IPS DF 4.7 (cell line): ENCODE measurements around the gene C11orf21.

ENCODE experiments used
- DNase-seq: peaks from one replicate; pipeline ENCODE4 v3.0.0-alpha.2; 2013; ENCODE audit warnings: low spot score; ENCODE audit errors: extremely low read depth

Gene C11orf21

DNA sequence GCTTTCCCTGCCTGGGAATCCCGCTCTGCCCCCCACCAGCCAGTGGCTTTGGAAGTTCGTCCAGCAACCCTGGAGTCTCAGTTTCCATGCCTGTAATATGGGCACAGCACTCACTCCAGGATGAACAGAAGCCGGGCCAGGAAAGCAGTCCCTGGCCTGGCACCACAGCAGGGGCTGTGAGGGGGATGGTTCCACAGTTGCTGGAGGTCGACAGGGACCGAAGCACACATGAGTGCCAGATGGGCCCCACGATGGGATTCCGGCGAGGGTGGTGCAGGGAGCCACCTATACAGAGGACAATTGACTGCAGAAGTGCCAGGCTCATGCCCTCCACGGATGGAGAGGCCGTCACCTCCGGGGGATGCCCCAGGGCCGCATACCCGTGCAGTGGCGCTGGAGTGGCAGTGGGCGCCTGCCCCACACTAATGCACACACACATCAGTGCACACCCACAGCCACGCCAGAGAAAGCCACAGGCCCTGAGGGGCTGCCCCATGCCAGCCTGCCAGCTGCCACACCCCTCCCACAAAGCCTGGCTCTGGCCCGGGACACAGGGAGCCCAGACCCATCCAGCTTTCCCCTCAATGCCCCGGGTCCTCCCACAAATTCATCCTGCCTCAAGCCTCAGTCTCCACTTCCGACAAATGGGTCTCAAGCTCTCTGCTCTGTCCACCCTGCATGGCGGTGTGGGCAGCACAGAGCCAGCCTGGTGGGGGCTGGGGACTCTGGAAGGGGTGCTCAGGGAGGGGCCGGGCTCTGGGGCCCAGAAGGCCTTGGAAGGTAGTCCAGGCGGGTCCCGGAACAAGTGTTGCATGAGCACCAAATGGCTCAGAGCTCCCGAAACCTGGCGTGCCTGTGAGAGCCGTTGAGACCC, 41.0 kb downstream of the C11orf21 start:
- no peak for DNase-seq

DNA sequence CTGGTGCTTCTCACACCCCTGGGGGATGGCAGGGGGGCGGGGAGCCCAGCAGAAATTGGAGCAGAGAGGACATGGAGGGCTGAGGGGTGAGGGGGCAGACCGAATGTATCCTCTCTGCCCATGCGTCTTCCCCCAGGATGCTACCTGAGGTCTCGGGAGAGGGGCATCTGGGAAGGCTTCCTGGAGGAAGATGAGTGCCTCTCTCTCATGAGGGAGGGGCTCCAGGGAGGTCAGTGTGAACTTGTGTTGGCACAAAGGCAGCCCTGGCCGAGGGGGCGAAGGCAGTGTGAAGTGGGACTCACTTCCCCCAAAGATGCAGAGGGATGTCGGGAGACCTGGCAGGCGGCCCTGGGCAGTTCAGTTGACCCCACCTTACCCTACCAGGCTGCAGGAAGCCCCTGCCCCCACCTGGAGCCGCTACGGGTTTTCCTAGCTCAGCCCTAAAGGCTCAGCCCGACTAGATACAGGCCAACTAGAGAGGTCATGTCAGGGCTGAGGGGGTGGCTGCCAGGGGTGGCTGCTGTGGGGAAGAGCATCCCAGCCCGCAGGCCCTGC, 41.7 kb downstream of the C11orf21 start:
- DNase-seq: no peak

GRCh38 chr11:2259466-2259830, 42.3 kb downstream of the C11orf21 start:
- DNase-seq: no peak

DNA sequence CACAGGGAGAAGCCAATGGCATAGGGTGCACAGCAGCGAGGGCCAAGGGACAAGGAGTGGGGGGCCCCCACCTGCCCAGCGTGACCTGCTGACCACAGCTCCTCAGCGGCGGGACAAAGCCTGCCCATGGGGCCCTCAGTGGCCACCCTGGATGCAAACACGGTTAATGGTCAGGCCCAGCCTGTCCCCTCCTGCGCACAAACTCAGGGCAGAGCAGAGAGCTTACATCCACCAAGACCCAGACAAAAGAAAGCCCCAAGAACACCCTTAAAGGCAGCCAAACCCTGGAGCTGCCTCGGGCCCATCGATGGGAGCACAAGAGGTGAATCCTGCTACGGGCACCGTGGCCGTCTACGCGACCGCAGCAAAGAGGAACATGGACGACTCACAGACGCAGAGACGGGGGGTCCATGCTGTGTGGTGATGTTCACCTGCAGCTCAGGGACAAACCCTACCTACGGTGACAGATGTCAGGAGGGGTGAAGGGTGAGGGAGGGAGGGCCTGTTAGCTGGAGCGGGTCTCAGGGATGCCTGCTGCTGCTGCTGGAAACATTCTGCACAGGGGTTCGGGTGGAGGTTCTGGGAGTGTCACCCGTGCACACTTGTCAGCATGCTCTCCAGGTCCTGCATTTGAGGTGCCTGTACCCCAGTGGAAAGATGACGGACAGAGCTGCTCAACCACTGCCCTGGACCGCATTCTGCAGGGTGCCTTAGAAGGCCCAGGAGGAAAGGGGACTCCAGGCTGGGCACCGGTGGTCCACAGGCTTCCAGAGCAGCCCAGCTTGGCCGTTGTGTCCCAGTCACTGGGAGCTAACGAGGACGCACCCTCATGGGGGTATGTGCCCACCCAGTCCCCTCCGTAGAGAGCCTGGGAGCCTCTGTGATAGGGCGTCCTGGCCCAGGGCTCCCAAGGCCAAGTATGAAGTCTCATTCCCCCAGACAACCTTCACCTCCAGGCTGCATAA, 42.9 kb downstream of the C11orf21 start:
- DNase-seq: no peak

- DNase-seq: no peak
Observed at GRCh38 chr11:2256951-2257700, 44.6 kb downstream of the C11orf21 start.

- DNase-seq: no peak
Observed at GRCh38 chr11:2256293-2256913, 45.3 kb downstream of the C11orf21 start.

- no peak for DNase-seq
Observed at GRCh38 chr11:2252018-2252417, 49.7 kb downstream of the C11orf21 start.

GRCh38 chr11:2251138-2251537, 50.6 kb downstream of the C11orf21 start:
- DNase-seq: no peak

- DNase-seq: no peak
Observed at GRCh38 chr11:2250485-2250884, 51.2 kb downstream of the C11orf21 start.

- DNase-seq: no peak
Observed at GRCh38 chr11:2250041-2250440, 51.7 kb downstream of the C11orf21 start.

- DNase-seq: no peak
Observed at GRCh38 chr11:2249189-2249916, 52.4 kb downstream of the C11orf21 start.

DNA sequence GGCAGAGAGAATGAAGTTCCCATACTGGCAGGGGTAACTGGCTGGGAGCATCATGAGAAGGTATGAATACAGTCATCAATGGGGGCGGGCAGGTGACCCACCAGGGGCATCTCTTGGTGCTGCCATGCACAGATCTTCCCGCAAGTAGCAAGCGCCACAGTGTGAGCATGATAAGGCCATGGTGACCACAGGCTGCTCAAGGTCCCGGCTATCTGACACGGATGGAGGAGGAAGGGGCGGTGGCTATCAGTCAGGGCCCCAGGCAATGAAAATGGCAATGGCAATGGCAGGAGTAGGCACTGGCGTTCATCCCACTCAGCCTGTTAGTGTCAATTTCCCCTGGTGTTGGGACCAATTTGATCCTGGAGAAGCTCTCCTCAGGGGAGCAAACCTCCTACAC, 53.0 kb downstream of the C11orf21 start:
- DNase-seq: no peak

- DNase-seq: no peak
Observed at GRCh38 chr11:2248242-2248641, 53.5 kb downstream of the C11orf21 start.

DNA sequence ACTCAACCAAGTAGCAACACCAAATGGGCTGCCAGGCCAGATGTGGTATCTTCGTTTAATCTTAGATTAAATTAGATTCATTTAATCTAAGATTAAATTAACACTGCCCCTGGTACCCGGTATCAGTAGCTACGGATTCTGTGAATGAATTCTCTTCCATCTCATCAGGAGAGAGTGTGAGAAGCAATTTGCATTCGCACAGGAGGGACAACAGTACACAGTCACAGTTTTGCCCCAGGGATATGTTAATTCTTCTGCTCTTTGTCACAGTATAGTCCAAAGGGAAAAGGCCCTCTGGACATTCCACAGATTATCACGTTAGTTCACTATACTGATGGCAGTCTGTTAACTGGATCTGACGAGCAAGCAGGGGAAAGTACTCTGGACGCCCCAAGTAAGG, 54.2 kb downstream of the C11orf21 start:
- DNase-seq: no peak
